CD4-positive, alpha-beta memory T cell (primary cell): ENCODE results near the gene ZMYND8. TPM values are rescaled to one million over a fixed set of nuclear protein-coding genes. Genes with fewer than 3 reads are reported as not detected.

ENCODE experiments used
- CTCF ChIA-PET: fragments of 350-600 bp; sonication (Branson Sonifier 250); formaldehyde crosslinking; loops from one replicate; lab custom pipeline; 2021; ENCODE audit warnings: inconsistent platforms; ENCODE audit not compliant: partially characterized antibody; lab: Charles Lee
- POLR2A ChIA-PET: fragments of 350-600 bp; sonication (Branson Sonifier 250); formaldehyde crosslinking; loops from one replicate; lab custom pipeline; 2021; ENCODE audit not compliant: partially characterized antibody; lab: Charles Lee
- DNase-seq, 5 donors: peaks; one replicate each; pipeline versions ENCODE4 v3.0.0 to v3.0.0-alpha.2; 2020 to 2022; ENCODE audit warnings: mixed read lengths in 1 of 5
- H3K27ac ChIP-seq: one replicate; pipeline ENCODE4 v1.7.0; 2013; ENCODE audit warnings: low read depth, low read length
- H3K27me3 ChIP-seq: 2 replicates; pipeline ENCODE4 v1.7.0; 2013; ENCODE audit warnings: mild to moderate bottlenecking, low read length, moderate library complexity; ENCODE audit not compliant: insufficient read depth
- H3K36me3 ChIP-seq: 2 replicates; pipeline ENCODE4 v1.7.0; 2013; ENCODE audit warnings: mild to moderate bottlenecking, low read length, moderate library complexity; ENCODE audit not compliant: insufficient read depth
- H3K4me1 ChIP-seq: 2 replicates; pipeline ENCODE4 v1.7.0; 2013; ENCODE audit warnings: mild to moderate bottlenecking, low read length, moderate library complexity; ENCODE audit not compliant: insufficient read depth
- H3K4me3 ChIP-seq, 2 donors: one replicate each; pipeline ENCODE4 v1.7.0; 2013; ENCODE audit warnings: low read length in 2 of 2, mild to moderate bottlenecking in 1 of 2
- H3K9me3 ChIP-seq, 2 donors: one replicate each; pipeline ENCODE4 v1.7.0; 2013; ENCODE audit warnings: low read length in 2 of 2, control low read depth in 1 of 2; ENCODE audit not compliant: control insufficient read depth in 1 of 2
- H3K27ac Mint-ChIP-seq, 7 donors: one replicate each; pipeline ENCODE4 v1.8.0; 2020 to 2021; ENCODE audit warnings: mixed read lengths in 7 of 7, mild to moderate bottlenecking in 6 of 7, inconsistent platforms in 3 of 7, moderate library complexity in 3 of 7
- H3K27me3 Mint-ChIP-seq, 2 donors: one replicate each; pipeline ENCODE4 v1.8.0; 2020 to 2021; ENCODE audit warnings: mixed read lengths in 2 of 2
- H3K36me3 Mint-ChIP-seq, 2 donors: one replicate each; pipeline ENCODE4 v1.8.0; 2020 to 2021; ENCODE audit warnings: mixed read lengths in 2 of 2, inconsistent platforms in 1 of 2, mild to moderate bottlenecking in 1 of 2
- H3K4me1 Mint-ChIP-seq, 4 donors: one replicate each; pipeline ENCODE4 v1.8.0; 2020 to 2021; ENCODE audit warnings: mixed read lengths in 4 of 4, mild to moderate bottlenecking in 1 of 4
- H3K4me3 Mint-ChIP-seq, 8 donors: one replicate each; pipeline ENCODE4 v1.8.0; 2020 to 2021; ENCODE audit warnings: mixed read lengths in 8 of 8, mild to moderate bottlenecking in 7 of 8, moderate library complexity in 6 of 8, inconsistent platforms in 3 of 8
- H3K9me3 Mint-ChIP-seq, 8 donors: one replicate each; pipeline ENCODE4 v1.8.0; 2020 to 2021; ENCODE audit warnings: mixed read lengths in 8 of 8, mild to moderate bottlenecking in 5 of 8, inconsistent platforms in 3 of 8, moderate library complexity in 1 of 8
- intact Hi-C: fragments of 100-400 bp; cut with micrococcal nuclease; formaldehyde crosslinking; loops from one replicate; pipeline ENCODE4 v1.15.1; 2023
- polyA plus RNA-seq, 2 donors: library from polyadenylated mRNA; unstranded; fragments of 300-500 nt; fragmentation: Illumina TruSeq; gene quantifications; one replicate each; pipeline ENCODE4 v1.2.3, GENCODE V29; 2021
- total RNA-seq, 2 experiments: library from RNA; stranded (reverse); gene quantifications; one replicate each; pipeline ENCODE4 v1.2.3, GENCODE V29; 2021

Gene ZMYND8
- total and polyA plus RNA-seq, 4 experiments from 2014 or later: 3.5 to 48.5 (median 33.9) TPM

- Mint-ChIP-seq H3K27ac (peak overlapping the region; percentile 92 to 100 (median 99)), H3K9me3 (peaks cover 0 to 2% (median 0%) of the 10 kb centered on the region in 8 donors), H3K4me1 (peaks cover 15 to 49% (median 31%) of the 10 kb centered on the region in 4 donors), H3K4me3 (peak overlapping the region; percentile 91 to 98 (median 96)), H3K36me3 (peaks cover 0 to 24% of the 10 kb centered on the region in 2 donors), H3K27me3 (no peaks in the 10 kb centered on the region)
- Histone ChIP-seq H3K36me3 (no peaks in the 10 kb centered on the region), H3K27ac (peak overlapping the region; percentile 76), H3K4me3 (peak overlapping the region; percentile 18 to 39), H3K9me3 (no peaks in the 10 kb centered on the region), H3K4me1 (peaks cover 64% of the 10 kb centered on the region), H3K27me3 (no peaks in the 10 kb centered on the region)
- POLR2A ChIA-PET: interaction anchor here (0.7 to 2.6 kb wide), 13 partner anchors 9 to 1688 kb away, joined by 3 to 27 read pairs (median 4); partner anchors contain the start of genes CSE1L and NCOA3
- intact Hi-C loops: loop anchor here (5.0 kb wide), 2 partner anchors 40 to 145 kb away; partner anchors contain the start of gene NCOA3
- CTCF ChIA-PET: interaction anchor here (0.8 to 10.6 kb wide), 4 partner anchors 10 to 83 kb away, joined by 3 to 125 read pairs (median 16); no protein-coding TSS in a partner anchor
- DNase-seq: peak; percentile 67 to 74 (median 71)
These were observed 968 bp upstream of the ZMYND8 start for GRCh38 chr20:47357296-47358038.

DNA sequence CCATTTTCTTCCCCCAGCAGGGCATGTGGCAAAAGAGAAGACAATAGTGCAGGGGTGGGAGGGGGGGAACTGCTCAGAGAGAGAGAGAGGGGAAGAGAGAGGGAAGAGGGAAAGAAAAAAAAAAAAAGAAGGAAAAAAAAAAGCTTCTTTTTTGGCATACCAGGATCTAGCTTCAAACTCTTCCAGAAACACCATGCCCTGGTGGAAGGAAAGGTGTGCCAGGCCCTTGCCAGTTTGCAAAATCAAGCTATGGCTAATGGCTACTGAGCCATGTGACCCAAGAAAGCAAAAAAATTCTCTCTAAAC lies 326 bp downstream of the ZMYND8 start:
- Histone ChIP-seq H3K4me3 (peak overlapping the region; percentile 39 to 59), H3K9me3 (no peaks in the 10 kb centered on the region), H3K4me1 (peaks cover 75% of the 10 kb centered on the region), H3K27ac (peak overlapping the region; percentile 76), H3K27me3 (no peaks in the 10 kb centered on the region), H3K36me3 (no peaks in the 10 kb centered on the region)
- intact Hi-C loops: loop anchor here (5.0 kb wide), 2 partner anchors 39 to 146 kb away; partner anchors contain the start of gene NCOA3
- Mint-ChIP-seq H3K4me1 (peaks cover 9 to 56% (median 30%) of the 10 kb centered on the region in 4 donors), H3K9me3 (peaks cover 0 to 2% (median 0%) of the 10 kb centered on the region in 8 donors), H3K27me3 (no peaks in the 10 kb centered on the region), H3K36me3 (peaks cover 4 to 25% of the 10 kb centered on the region in 2 donors), H3K27ac (peak overlapping the region; percentile 92 to 100 (median 99)), H3K4me3 (peak overlapping the region; percentile 91 to 98 (median 96))
- ChIA-PET POLR2A (interaction anchor here (0.5 to 2.6 kb wide), 22 partner anchors 9 to 1689 kb away, joined by 3 to 27 read pairs (median 4); partner anchors contain the start of genes CSE1L and NCOA3), CTCF (interaction anchor here (0.8 to 10.6 kb wide), 5 partner anchors 9 to 85 kb away, joined by 3 to 125 read pairs (median 3); no protein-coding TSS in a partner anchor)
- DNase-seq: no peak

DNA sequence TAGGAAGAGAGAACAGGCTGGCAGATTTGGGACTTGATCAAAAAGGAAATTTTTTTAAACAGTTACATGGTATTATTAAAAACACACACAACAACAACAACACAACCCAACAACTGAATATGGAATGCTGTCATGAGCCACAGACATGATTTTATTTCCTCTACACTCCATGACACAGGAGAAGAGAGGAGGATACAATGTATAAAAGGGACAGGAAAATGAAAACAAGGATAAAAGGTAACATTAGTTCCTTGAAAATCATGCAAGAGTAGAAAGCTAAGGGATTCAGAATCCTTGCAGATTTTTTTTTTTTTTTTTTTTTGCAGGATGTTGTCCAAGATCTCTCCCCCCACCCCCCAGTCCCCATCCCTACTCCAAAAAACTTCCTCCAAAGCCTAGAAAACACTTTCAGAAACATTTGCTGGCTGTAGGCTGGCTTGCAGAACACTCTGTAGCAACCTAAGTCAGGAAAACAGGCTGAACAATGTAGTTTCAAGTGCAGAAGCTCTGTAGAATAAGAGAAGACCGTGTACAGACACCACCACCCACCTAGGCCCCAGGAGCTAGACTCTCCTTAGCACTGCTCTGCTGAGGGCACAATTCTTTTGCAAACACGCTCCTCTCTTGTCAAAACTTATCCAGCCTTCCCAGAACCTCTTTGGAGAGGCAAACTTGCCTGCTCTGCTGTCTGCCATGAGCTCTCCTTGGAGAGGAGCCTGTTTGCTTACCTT lies 845 bp downstream of the ZMYND8 start:
- Mint-ChIP-seq H3K4me1 (peaks cover 7 to 56% (median 30%) of the 10 kb centered on the region in 4 donors), H3K27me3 (no peaks in the 10 kb centered on the region), H3K36me3 (peaks cover 4 to 25% of the 10 kb centered on the region in 2 donors), H3K4me3 (peak overlapping the region; percentile 88 to 98 (median 95)), H3K9me3 (peaks cover 0 to 2% (median 0%) of the 10 kb centered on the region in 8 donors), H3K27ac (peak overlapping the region; percentile 87 to 100 (median 94))
- intact Hi-C loops: loop anchor here (5.0 kb wide), 2 partner anchors 38 to 147 kb away; partner anchors contain the start of gene NCOA3
- H3K4me1 ChIP-seq: peaks cover 80% of the 10 kb centered on the region
- DNase-seq: peak in 2 of 5 donors; percentile 11 to 21
- H3K27ac ChIP-seq: peak overlapping the region; percentile 76
- ChIA-PET POLR2A (interaction anchor here (0.5 to 2.6 kb wide), 12 partner anchors 9 to 1690 kb away, joined by 3 to 27 read pairs (median 4); partner anchors contain the start of genes CSE1L and NCOA3), CTCF (interaction anchor here (0.8 to 10.6 kb wide), 5 partner anchors 10 to 84 kb away, joined by 3 to 125 read pairs (median 3); no protein-coding TSS in a partner anchor)
- H3K9me3 ChIP-seq: no peaks in the 10 kb centered on the region
- H3K27me3 ChIP-seq: no peaks in the 10 kb centered on the region
- peak overlapping the region; percentile 39 to 59 for H3K4me3 ChIP-seq
- no peaks in the 10 kb centered on the region for H3K36me3 ChIP-seq

GRCh38 chr20:47354714-47355488 lies 1.6 kb downstream of the ZMYND8 start:
- Histone ChIP-seq H3K4me1 (peaks cover 88% of the 10 kb centered on the region), H3K9me3 (no peaks in the 10 kb centered on the region), H3K36me3 (no peaks in the 10 kb centered on the region), H3K4me3 (peak overlapping the region; percentile 39 to 59), H3K27ac (peak overlapping the region; percentile 76), H3K27me3 (no peaks in the 10 kb centered on the region)
- peaks cover 0 to 2% (median 0%) of the 10 kb centered on the region in 8 donors for H3K9me3 Mint-ChIP-seq
- intact Hi-C loops: loop anchor here (5.0 kb wide), 2 partner anchors 38 to 147 kb away; partner anchors contain the start of gene NCOA3
- CTCF ChIA-PET: interaction anchor here (1.1 to 10.6 kb wide), 3 partner anchors 29 to 83 kb away, joined by 3 to 125 read pairs (median 28); no protein-coding TSS in a partner anchor
- peaks cover 4 to 25% of the 10 kb centered on the region in 2 donors for H3K36me3 Mint-ChIP-seq
- POLR2A ChIA-PET: interaction anchor here (0.7 to 1.5 kb wide), 3 partner anchors 12 to 255 kb away, joined by 3 to 4 read pairs (median 3); no protein-coding TSS in a partner anchor
- H3K4me1 Mint-ChIP-seq: peaks cover 7 to 56% (median 30%) of the 10 kb centered on the region in 4 donors
- H3K27me3 Mint-ChIP-seq: no peaks in the 10 kb centered on the region
- peak overlapping the region; percentile 88 to 98 (median 95) for H3K4me3 Mint-ChIP-seq
- peak overlapping the region; percentile 69 to 98 (median 87) for H3K27ac Mint-ChIP-seq
- no peak for DNase-seq

DNA sequence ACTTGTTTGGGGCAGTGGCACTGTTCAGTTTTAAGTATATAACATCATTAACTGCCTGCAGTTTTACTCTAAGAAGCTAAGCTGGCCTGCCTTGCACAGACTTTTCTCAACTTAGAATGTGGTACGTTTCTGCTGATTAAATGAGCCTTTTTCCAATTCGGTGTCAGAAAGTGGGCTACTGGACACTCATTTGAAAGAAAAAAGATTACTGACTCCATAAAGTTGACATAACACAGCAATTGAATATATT lies 2.1 kb downstream of the ZMYND8 start:
- H3K9me3 ChIP-seq: no peaks in the 10 kb centered on the region
- no peaks in the 10 kb centered on the region for H3K36me3 ChIP-seq
- H3K9me3 Mint-ChIP-seq: peaks cover 0 to 2% (median 0%) of the 10 kb centered on the region in 8 donors
- peaks cover 93% of the 10 kb centered on the region for H3K4me1 ChIP-seq
- no peaks in the 10 kb centered on the region for H3K27me3 Mint-ChIP-seq
- peak overlapping the region; percentile 39 to 59 for H3K4me3 ChIP-seq
- H3K27ac ChIP-seq: peak overlapping the region; percentile 7
- DNase-seq: no peak
- ChIA-PET POLR2A (interaction anchor here (0.7 to 1.5 kb wide), 4 partner anchors 11 to 256 kb away, joined by 3 to 4 read pairs (median 3); no protein-coding TSS in a partner anchor), CTCF (interaction anchor here (1.1 to 10.6 kb wide), 3 partner anchors 29 to 82 kb away, joined by 3 to 125 read pairs (median 28); no protein-coding TSS in a partner anchor)
- peaks cover 7 to 56% (median 29%) of the 10 kb centered on the region in 4 donors for H3K4me1 Mint-ChIP-seq
- intact Hi-C loops: no loop called here
- peaks cover 4 to 25% of the 10 kb centered on the region in 2 donors for H3K36me3 Mint-ChIP-seq
- no peaks in the 10 kb centered on the region for H3K27me3 ChIP-seq
- H3K4me3 Mint-ChIP-seq: peak overlapping the region; percentile 88 to 98 (median 95)
- H3K27ac Mint-ChIP-seq: peak overlapping the region in 6 of 7 donors; percentile 70 to 95 (median 86)
